ENCODE measurements around the gene CCN6.

GRCh38 chr6:112058243-112059032, 4.5 kb downstream of the CCN6 start:
- TF ChIP-seq, protein P1, sequence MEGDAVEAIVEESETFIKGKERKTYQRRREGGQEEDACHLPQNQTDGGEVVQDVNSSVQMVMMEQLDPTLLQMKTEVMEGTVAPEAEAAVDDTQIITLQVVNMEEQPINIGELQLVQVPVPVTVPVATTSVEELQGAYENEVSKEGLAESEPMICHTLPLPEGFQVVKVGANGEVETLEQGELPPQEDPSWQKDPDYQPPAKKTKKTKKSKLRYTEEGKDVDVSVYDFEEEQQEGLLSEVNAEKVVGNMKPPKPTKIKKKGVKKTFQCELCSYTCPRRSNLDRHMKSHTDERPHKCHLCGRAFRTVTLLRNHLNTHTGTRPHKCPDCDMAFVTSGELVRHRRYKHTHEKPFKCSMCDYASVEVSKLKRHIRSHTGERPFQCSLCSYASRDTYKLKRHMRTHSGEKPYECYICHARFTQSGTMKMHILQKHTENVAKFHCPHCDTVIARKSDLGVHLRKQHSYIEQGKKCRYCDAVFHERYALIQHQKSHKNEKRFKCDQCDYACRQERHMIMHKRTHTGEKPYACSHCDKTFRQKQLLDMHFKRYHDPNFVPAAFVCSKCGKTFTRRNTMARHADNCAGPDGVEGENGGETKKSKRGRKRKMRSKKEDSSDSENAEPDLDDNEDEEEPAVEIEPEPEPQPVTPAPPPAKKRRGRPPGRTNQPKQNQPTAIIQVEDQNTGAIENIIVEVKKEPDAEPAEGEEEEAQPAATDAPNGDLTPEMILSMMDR (IDR thresholded peaks at IDR 0.05): no peak
- TF ChIP-seq POLR2A (IDR thresholded peaks at IDR 0.05): no peak
